HG02588 (cell line): ENCODE results near the gene PITPNC1.
"Not testable (repeated sequence)": the region's sequence is repeated elsewhere in the genome, so short reads cannot be mapped to it uniquely, and the experiment has no call there.

Experiments used
- ATAC-seq: cut with Tn5 transposase; IDR thresholded peaks from one replicate; pipeline ENCODE4 v1.9.1; 2021; ENCODE audit warnings: mild to moderate bottlenecking, moderate library complexity; ENCODE audit not compliant: unreplicated experiment

Gene PITPNC1

GRCh38 chr17:67503739-67504138 is 126.7 kb downstream of the PITPNC1 start:
- ATAC-seq, result no peak

DNA sequence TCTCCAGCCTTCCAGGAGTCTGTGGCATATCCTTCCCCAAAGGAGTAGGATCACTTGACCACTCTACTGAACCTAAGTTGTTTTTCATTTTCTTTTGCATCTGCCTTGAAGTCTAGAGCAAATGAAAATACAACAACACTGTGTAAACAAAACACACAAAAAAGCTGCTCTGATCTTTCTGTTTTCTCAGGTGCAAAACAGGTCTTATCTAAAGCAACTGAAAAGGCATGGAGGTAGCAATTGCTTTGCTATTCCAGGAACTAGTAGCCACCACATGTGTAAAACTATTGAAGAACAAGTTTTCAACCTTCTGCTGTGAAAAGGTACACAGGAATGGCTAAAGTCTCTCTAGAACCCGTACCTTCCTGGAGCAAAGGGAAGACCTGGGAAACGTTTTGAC is 127.1 kb downstream of the PITPNC1 start:
- ATAC-seq, result no peak

DNA sequence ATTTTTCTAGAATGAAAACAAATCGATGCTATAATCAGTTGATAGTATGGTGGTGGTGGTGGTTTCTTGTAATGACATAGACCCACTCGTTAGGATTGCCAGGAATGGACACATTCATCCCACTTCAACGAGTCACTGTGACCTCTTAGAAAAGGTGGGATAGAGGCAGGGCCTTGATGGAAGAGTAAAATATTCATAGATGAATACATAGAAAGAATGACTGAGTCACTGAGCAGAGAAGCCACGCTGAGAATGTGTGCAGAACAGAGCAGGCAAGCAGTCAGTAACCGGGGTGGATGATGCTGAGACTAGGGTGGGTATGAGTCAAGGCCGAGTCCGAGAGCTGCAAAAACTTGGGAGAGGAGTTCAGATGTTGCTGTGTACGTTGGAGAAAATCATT is 129.9 kb downstream of the PITPNC1 start:
- ATAC-seq, result no peak

GRCh38 chr17:67509390-67510287 is 132.6 kb downstream of the PITPNC1 start:
- ATAC-seq, result no peak

GRCh38 chr17:67511012-67511411 is 133.9 kb downstream of the PITPNC1 start:
- no peak for ATAC-seq

DNA sequence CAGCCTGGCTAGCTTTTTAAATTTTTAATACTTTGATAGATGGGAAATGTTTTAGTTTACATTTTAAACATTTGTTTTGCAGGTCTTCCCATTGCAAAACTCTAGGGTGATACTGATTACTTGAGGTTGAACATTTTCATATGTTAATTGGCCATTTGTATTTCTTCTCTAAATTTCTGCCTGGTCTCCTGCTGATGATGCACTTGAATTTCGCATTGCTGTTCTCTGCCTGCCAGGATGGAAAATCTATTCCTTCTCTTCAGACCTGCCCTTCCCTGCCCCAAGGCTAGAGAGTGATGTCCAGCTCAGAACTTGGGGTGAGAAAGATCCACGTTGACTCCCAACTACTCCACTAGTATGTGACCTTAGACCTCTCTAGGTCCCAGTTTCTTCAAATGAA is 134.7 kb downstream of the PITPNC1 start:
- ATAC-seq, result no peak

GRCh38 chr17:67514998-67515397 is 137.9 kb downstream of the PITPNC1 start:
- ATAC-seq, result no peak

- ATAC-seq, result no peak
Observed at GRCh38 chr17:67515490-67516083, 138.5 kb downstream of the PITPNC1 start.

DNA sequence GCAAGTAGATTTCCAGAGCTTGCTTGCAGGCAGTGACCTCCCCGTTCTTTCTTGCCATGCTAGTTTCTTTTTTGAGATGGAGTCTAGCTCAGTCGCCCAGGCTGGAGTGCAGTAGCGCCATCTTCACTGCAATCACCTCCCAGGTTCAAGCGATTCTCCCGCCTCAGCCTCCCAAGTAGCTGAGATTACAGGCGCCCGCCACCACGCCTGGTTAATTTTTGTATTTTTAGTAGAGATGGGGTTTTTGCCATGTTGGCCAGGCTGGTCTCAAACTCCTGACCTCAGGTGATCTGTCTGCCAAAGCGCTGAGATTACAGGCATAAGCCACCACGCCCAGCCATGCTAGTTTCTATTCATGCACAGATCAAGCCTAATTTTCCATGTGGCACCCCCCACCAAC is 139.5 kb downstream of the PITPNC1 start:
- ATAC-seq, result not testable (repeated sequence)

GRCh38 chr17:67517325-67517724 is 140.2 kb downstream of the PITPNC1 start:
- no peak for ATAC-seq

DNA sequence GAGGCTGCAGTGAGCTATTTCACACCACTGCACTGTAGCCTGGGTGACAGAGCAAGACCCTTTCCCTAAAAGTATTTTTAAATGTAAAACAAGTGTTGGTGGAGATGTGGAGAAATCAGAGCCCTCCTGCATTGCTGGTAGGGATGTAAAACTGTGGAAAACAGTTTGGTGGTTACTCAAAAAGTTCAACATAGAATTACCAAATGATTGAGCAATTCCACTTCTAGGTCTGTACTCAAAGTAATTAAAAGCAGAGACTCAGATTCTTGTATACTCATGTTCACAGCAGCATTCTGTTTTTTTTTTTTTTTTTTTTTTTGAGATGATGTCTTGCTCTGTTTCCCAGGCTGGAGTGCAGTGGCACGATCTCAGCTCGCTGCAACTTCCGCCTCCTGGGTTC is 141.8 kb downstream of the PITPNC1 start:
- no peak for ATAC-seq

- ATAC-seq, result no peak
Observed at GRCh38 chr17:67519801-67520251, 142.7 kb downstream of the PITPNC1 start.

- ATAC-seq, result no peak
Observed at GRCh38 chr17:67520252-67520906, 143.3 kb downstream of the PITPNC1 start.

GRCh38 chr17:67520916-67521774 is 144.1 kb downstream of the PITPNC1 start:
- no peak for ATAC-seq

- ATAC-seq, result no peak
Observed at GRCh38 chr17:67521775-67522069, 144.6 kb downstream of the PITPNC1 start.

DNA sequence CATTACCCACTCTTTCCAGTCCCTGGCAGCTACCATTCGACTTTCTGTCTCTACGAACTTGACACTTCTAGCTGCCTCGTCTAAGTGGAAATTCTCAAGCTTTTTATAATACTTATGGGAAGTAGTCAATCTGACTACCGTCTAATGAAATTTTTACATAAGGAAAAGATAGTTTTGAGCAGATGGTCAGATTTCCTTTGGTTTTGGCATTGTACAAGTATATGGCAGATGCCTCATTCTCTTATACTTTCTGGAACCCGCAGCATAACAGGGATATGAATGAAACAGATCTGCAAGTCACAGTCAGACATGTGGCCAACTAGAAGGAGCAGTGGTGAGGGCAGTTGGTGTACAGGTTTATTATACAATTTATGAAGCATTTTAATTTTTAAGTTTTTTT is 146.0 kb downstream of the PITPNC1 start:
- no peak for ATAC-seq

DNA sequence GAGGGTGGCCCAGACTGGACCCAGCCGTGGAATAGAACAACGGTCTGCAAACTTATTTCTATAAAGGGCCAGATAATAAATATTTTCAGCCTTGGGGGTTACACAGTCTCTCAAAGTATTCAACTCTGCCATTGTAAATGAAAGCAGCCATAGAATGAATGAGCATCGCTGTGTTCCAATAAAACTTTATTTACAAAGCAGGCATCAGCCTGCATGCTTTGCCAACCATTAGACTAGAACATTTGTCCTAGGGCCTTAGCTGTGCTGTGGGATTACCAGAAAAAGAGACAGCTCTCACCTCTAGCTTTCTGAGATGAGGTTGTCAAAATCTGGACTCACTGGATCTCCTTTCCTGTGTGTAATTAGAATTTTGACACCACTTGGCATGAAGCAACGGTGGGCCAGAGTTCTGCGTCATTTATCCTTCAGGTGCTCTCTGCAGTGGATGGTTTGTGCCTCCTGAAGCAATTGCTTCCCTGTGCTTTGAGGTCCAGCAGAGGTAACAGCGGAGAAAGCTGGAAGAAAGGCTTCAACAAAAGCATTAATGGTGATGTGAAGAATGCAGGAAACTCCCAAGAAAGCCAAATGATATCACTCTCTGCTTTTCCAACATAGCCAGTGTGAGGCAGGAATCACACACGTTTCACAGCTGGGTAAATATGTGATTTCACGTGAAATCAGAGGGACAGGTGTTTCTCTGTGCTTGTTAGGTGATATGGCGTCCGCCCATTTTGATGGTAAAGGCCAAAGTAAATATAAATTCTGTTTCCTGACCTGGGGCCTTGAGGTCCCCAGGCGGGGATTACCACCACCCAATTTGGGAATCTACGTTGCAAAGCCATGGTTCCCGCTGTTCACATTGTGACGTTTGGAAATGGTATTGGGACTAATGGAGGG is 148.4 kb downstream of the PITPNC1 start:
- ATAC-seq, result no peak

- ATAC-seq, result no peak
Observed at GRCh38 chr17:67526700-67527099, 149.6 kb downstream of the PITPNC1 start.

GRCh38 chr17:67528751-67529436 is 151.8 kb downstream of the PITPNC1 start:
- ATAC-seq, result no peak
